GM10847 (cell line): ENCODE measurements around the gene CCDC182.

Experiments used
- POLR2A ChIP-seq: IDR thresholded peaks from 2 replicates; pipeline ENCODE4 v1.6.1; 2011; ENCODE audit not compliant: insufficient read length; ENCODE audit errors: extremely low read depth

Gene CCDC182

GRCh38 chr17:57745242-57745641, at the start of gene CCDC182:
TSS of gene CCDC182 (minus strand) at chr17:57745299. CDS start at chr17:57745272, 27 bp downstream.
- TF ChIP-seq POLR2A, result no peak

DNA sequence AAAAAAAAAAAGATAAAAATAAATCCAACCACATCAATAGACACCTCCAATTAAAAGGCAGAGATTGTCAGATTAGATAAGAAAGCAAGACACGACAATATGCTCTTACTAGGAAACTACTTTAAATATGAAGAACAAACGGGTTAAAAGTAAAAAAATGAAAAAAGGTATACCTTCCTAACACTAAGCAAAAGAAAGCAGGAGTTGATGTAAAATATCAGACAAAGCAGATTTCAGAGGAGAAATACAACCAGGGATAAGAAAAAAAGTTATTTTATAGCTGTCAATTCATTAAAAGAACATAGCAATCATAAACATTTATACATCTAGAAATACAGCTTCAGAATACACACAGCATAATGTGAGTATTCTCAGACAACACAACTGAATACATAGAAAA, 49.7 kb upstream of the CCDC182 start:
- no peak for TF ChIP-seq POLR2A

DNA sequence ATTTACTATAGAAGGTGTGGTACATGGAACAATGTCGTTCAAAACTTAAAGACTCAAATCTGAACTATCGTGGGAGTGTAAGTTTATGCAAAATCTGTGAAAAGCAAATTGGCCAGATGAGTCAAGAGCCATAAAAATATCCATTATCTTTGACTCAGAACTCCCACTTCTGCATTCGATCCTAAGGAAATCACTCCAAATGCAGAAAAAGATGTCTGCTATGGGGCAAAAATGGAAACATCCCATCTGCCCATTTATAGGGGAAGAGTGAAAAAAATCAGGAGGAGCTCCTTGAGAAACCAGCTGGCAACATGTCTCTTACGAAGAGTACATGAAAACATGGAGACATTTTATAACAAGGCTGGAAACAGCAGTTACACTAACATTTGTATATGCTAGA, 43.6 kb upstream of the CCDC182 start:
- no peak for TF ChIP-seq POLR2A

DNA sequence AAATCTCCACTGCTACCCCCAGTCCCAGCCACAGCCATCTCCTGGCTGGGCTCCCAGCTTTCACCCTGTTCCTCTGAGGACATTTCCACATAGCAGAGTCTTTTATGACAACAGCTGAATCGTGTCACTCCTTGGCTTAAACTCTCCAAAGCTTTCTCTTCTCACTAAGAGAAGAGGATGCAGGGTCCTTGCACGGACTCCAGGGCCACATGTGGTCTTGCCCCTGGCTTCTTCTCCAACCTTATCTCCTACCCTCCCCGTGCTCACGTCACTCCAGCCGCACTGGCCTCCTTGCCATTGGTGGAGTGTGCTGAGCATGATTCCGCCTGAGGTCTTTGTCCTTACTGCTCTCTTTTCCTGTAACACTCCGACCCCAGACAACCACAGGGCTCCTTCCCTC, 39.9 kb upstream of the CCDC182 start:
- no peak for TF ChIP-seq POLR2A

- no peak for TF ChIP-seq POLR2A
Observed at GRCh38 chr17:57784226-57784895, 39.3 kb upstream of the CCDC182 start.

- no peak for TF ChIP-seq POLR2A
Observed at GRCh38 chr17:57783338-57783742, 38.2 kb upstream of the CCDC182 start.

DNA sequence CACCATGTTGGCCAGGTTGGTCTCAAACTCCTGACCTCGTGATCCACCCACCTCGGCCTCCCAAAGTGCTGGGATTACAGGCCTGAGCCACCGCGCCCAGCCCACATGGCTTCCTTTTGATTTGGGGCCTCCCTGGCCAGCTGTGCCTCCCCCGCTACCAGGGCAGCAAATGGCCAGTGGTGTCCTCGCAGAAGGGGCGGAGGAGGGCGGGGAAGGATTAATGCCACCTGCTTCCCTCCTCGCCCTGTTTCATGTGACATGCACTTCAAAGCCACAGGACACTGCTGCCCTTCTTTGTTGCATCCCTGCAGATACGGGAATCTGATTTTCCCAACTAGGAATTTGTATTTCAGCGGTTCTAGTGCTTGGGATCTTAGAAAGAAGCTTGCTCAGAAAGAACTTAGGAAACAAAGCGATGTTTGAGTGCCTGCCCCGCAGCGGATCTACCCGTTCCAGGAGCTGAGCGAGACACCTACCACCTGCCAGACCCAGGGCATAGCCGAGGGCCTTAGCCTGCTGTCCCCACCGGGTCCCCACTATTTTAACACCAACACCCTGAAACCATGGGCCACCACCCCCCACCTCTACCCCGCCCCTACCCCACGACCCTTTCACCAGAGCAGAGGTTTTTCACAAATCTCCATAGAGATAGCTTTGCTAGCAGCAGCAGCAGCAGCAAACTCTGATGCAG, 37.7 kb upstream of the CCDC182 start:
- no peak for TF ChIP-seq POLR2A

- no peak for TF ChIP-seq POLR2A
Observed at GRCh38 chr17:57782062-57782490, 37.0 kb upstream of the CCDC182 start.

GRCh38 chr17:57781386-57782061, 36.4 kb upstream of the CCDC182 start:
- no peak for TF ChIP-seq POLR2A

- TF ChIP-seq POLR2A, result no peak
Observed at GRCh38 chr17:57779706-57780105, 34.6 kb upstream of the CCDC182 start.

GRCh38 chr17:57778306-57778705, 33.2 kb upstream of the CCDC182 start:
- no peak for TF ChIP-seq POLR2A

DNA sequence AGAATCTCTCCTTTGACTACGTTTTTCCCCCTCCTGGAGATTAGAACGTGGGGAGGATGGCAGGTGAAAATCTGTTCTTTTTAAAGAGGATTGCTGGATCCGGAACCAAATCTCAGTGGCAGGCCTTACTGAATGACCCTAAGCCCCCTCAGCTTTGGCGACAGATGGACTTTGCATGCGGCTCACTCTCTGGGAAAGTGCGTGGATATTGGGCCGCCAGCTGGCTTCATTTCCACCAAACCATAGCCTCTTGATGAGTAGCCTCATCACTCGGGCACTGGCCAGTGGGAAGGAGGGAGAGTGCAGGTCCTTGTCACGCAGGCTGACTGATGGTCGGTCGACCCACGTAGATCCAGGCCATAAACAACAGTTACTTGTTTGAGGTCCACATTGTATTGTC, 31.3 kb upstream of the CCDC182 start:
- TF ChIP-seq POLR2A, result no peak

- no peak for TF ChIP-seq POLR2A
Observed at GRCh38 chr17:57774872-57775271, 29.8 kb upstream of the CCDC182 start.

- no peak for TF ChIP-seq POLR2A
Observed at GRCh38 chr17:57773557-57773956, 28.5 kb upstream of the CCDC182 start.

DNA sequence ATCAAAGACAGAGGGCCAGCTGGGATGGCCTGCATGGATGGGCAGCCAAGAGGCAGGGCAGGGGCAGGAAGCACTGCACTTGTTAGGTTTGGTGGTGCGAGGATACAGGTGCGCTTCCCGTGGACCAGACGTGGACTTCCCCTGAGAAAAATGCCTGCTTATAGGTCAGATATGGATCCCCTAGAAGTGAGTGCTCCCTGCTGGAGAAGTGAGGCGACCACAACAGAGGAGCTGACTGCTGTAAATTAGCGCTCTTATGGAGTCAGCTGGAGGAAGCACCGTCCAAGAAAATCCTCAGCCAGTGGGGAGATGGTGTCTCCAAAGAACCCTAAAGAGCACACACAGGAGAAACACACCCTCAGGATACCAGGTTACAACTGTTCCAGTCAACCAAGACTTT, 27.7 kb upstream of the CCDC182 start:
- TF ChIP-seq POLR2A, result no peak

DNA sequence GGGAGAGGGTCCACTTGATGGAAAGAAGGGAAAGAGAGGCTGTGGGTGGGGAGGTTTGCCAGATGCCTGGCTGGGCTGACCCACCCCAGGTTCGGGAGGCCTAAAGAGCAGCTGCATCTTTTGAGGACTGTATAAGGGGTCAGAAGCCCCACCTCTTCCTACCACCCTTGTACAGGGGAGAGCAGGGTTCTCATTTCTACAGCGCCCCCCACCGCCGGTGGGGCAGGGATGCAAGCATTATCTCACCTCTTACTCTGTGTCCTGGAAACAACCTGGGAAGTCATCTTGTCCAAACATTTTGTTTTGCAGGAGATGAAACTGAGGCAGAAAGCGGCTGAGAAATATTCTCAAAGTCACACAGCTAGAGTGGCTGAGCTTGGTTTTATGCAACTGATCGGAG, 22.5 kb upstream of the CCDC182 start:
- TF ChIP-seq POLR2A, result no peak
